Cerebellar nuclear complex (tissue), 1 donor: ENCODE measurements around the gene TRIM37.
"Not testable (repeated sequence)": the region's sequence is repeated elsewhere in the genome, so short reads cannot be mapped to it uniquely, and the experiment has no call there.

Source experiments
- DNase-seq, 2 experiments: peaks; one replicate each; lab custom pipeline; 2025; lab: John Stamatoyannopoulos, UW

Gene TRIM37

DNA sequence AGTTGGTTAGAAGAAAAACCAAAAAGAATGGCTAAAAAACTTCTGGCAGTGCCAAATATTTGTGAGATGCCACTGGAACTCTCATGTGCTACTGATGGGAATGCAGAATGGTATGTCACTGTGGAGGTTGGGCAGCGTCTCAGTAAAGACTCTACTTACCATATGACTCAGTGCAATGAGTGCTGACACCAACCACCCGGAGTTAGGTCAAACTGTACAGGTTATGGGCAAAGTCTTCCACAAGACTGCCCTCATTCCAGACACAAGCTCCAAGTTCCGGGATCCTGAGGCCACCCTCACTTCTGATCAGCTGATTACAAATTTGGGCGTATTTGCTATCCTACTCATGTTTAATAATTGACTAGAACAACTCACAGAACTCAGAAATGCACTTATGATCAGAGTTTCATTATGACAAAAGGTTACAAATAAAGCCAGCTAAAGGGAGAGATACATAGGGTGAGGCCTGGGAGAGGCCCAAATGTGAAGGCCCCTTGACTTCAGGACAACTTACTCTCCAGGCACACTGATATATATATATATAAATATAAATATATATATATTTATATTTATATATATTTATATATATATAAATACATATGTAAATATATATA, 114.9 kb downstream of the TRIM37 start:
- DNase-seq: no peak

DNA sequence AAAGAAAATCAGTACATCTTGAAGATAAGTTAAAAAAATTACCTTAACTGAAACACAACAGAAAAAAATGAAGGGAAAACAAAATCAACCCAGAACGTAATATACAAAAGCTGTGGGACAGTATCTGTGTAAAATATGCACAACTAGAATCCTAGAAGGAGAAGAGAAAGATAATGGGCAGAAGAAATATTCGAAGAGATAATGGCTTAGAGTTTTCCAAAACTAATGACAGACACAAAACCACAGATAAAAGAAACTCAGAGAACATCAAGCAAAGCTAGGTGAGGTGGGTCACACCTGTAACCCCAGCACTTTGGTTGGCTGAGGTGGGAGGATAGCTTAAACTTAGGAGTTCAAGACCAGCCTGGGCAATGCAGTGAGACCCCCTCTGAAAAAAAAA, 117.1 kb downstream of the TRIM37 start:
- DNase-seq: no peak

DNA sequence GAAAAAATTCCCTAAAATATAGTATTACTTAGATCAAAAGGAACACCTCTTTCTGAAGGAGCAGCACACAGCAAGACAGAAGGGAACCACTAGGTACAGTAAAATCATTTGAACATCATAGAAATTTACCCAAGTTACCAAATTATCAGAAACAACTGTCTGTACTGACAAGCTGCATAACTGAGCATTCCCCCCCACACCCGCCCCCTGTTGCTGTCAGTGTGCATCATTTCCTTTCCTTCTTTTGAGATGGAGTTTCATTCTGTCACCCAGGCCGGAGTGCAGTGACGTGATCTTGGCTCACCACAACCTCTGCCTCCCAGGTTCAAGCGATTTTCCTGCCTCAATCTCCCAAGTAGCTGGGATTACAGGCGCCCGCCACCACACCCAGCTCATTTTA, 120.7 kb downstream of the TRIM37 start:
- DNase-seq: no peak

DNA sequence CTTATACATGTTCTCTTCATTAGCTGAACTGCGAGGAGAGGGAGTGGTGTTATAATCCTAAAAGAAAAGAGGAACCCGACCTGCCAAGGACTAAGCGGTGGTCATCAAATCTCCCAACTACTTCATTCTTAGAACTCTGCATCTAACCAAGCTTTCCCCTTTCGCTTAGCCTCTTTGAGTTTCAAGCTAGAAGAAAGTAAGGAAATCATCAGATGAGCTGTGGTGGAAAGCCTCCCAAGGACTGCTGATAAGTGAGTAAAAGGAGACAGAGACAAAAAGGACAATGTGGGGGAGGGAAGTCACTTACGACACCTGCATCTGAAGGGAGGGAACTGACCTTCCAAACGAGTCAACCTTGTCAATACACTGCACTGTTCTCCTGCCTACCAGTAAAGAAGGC, 121.3 kb downstream of the TRIM37 start:
- DNase-seq: no peak

DNA sequence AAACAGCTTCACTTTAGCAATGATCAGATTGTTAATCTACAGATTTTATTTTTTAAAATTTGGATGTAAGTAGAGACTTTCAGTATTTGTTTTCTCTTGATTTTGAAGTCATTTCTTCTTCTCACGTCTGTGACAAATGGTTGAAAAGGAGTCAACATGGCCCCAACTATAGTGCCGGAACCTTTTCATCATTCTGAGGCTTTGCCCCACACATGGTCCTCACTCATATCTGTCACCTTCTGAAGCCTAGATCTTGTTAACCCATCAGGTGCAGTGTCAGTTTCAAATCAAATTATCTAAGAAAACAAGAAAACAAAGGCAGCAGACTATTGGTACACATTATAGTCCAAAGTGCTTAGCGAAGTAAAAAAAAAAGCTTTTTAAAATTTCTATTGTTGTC, 124.1 kb downstream of the TRIM37 start:
- DNase-seq: no peak

DNA sequence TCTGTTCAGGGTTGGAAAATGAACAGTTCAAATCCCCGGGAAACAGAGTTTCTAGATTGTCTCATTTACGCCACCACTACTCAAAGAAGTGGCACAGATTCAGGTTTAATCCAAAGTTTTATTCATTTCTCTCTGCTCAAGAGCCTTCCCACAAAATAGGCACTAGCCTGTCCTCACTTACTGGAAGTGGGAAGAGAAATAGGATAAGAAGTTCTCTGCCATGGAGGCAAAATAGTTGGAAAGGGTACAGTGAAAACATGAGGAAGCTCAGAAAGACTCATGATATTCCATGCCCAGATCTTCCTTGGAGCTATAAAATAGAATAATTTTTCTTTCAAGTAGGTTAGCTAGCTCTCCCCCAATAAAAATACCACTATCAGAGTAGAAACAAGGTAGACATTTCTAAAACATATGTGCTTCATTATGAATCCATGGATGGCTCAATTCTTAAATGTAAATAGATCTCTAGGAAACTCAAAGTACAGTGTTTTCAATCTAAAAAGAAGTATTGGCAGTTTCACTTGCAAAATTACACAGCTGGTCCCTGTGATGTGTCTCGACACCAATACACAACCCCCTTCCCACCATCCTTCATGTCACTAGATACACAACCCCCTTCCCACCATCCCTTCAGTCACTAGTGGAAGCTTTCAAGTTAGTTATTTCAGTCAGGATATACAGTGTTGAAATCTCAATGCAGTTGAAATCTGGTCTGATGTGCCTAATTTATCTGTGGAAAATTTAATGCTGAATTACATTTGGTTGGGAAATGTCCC, 125.8 kb downstream of the TRIM37 start:
- no peak for DNase-seq

- DNase-seq: no peak
These were observed 130.1 kb downstream of the TRIM37 start for GRCh38 chr17:58976541-58976940.

GRCh38 chr17:58974354-58974753, 132.3 kb downstream of the TRIM37 start:
- no peak for DNase-seq

DNA sequence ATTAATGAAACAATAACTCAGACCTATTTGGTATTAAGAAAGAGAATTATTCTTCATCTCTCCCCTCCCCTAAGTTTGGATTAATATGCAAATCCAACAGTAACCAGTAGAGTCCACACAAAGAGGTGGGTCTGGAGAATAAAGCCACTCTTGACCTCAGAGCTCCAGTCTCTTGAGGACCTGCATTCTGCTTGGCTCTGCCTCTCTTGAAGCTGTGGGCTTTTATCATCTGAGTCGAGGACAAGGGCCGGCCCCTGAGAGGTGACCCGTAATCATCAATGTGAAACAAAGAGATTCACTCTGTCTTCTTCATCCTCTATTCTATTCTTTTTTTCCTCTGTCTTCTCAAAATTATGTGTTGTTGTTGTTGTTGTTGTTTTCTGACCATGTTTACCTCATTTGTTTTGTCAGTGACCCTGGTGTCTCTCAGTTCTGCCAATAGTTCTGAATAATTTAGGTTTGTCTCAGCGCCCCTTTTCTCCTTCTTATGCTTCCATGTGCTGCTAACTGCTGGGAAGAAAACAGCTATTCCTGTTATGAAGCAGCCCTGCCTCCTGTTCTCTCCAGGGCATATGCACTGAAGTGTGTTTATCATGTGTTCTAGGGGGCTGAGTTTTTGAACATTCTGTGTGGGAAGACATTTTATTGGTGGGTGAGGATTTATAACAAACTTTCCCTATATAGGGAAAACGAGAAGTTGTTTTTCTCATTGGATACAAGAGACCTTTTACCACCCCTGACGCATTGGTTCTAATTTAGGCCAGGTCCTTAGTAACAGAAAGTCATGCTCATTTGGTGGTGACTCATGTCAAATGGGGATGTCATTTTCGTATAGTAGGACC, 135.8 kb downstream of the TRIM37 start:
- DNase-seq: no peak

DNA sequence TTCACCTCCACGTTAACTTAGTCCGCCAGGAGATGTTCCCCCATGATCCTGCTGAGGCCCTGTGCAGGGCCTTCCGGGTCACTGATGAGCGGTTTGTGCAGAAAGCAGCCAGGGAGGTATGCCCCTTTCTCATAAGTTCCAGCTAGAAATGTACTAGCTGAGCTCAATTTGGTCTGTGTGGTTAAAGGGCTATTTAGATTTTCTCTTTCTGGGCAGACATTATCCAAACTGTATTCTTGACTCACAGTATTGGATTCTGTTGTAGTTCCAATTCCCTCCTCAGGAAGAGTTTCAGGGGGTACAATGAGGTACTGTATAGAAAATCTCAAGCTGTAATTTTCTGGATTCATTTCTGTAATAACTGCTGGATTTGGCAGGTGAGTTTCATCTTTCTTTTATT, 137.1 kb downstream of the TRIM37 start:
- DNase-seq: no peak

- no peak for DNase-seq
These were observed 137.5 kb downstream of the TRIM37 start for GRCh38 chr17:58969156-58969555.

- no peak for DNase-seq
These were observed 138.1 kb downstream of the TRIM37 start for GRCh38 chr17:58968426-58969061.

GRCh38 chr17:58966208-58966607, 140.5 kb downstream of the TRIM37 start:
- DNase-seq: no peak

- DNase-seq: no peak
These were observed 141.5 kb downstream of the TRIM37 start for GRCh38 chr17:58965221-58965620.

- DNase-seq: no peak
These were observed 146.6 kb downstream of the TRIM37 start for GRCh38 chr17:58960068-58960467.

DNA sequence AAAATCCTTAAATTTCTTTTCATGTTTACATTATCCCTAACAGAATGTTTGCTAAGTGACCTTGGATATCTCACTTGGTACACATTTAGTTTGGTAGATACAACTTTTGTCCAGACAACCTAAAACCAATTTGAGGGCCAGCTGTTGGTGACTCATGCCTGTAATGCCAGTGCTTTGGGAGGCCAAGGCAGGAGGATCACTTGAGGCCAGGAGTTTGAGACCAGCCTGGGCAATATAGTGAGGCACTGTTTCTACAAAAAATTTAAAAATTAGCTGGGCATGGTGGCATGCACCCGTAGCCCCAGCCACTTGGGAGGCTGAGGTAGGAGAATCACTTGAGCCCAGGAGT, 149.0 kb downstream of the TRIM37 start:
- DNase-seq: not testable (repeated sequence)

- DNase-seq: no peak
These were observed 149.5 kb downstream of the TRIM37 start for GRCh38 chr17:58956997-58957724.

GRCh38 chr17:58954358-58954757, 152.3 kb downstream of the TRIM37 start:
- not testable (repeated sequence) for DNase-seq

- no peak for DNase-seq
These were observed 158.9 kb downstream of the TRIM37 start for GRCh38 chr17:58947824-58948223.

GRCh38 chr17:58947411-58947810, 159.3 kb downstream of the TRIM37 start:
- DNase-seq: no peak

GRCh38 chr17:58944166-58944565, 162.5 kb downstream of the TRIM37 start:
- no peak for DNase-seq

DNA sequence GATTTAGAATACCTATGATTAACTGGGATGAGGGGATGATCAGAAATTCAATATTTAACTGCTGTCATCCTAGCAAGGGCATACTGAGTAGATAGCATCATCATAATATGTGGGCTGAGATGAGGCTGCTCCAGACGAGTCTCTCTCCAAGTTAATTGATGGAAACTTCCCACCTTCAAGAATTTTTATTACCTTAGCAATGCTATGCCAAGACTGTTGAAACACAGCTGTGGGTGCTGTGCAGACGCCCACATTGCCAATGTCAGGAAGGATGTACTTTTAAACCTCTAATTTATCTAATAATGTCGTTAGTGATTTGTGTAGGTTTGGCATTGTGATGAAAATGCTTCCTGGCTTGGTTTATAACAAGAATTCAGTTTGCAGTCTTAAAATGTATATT, 170.4 kb downstream of the TRIM37 start:
- no peak for DNase-seq
